CD4-positive, alpha-beta T cell (primary cell): ENCODE data around the gene TGFBI. TPM values are rescaled to one million over a fixed set of nuclear protein-coding genes. Genes with fewer than 3 reads are reported as not detected.

Experiments used
- ATAC-seq: fragments of 200-7000 bp; cut with Tn5 transposase; one replicate; pipeline ENCODE4 v1.10.0; 2022; ENCODE audit warnings: mild to moderate bottlenecking; ENCODE audit not compliant: poor library complexity
- CTCF ChIA-PET: fragments of 350-600 bp; sonication (Branson Sonifier 250); formaldehyde crosslinking; loops from one replicate; lab custom pipeline; 2021; ENCODE audit warnings: antibody characterized with exemption, inconsistent platforms; lab: Charles Lee
- POLR2A ChIA-PET: fragments of 350-600 bp; sonication (Branson Sonifier 250); formaldehyde crosslinking; loops from one replicate; lab custom pipeline; 2021; ENCODE audit warnings: antibody characterized with exemption, inconsistent platforms; lab: Charles Lee
- DNase-seq, 14 experiments: peaks; one replicate each; pipeline ENCODE4 v3.0.0-alpha.2; 2013 to 2020; ENCODE audit warnings: mixed read lengths in 2 of 14
- H3K27ac ChIP-seq, 2 donors: one replicate each; pipeline versions ENCODE4 v1.5.1 to v1.7.0; 2013; ENCODE audit warnings: low read length in 2 of 2, low read depth in 1 of 2, mild to moderate bottlenecking in 1 of 2
- H3K27me3 ChIP-seq, 2 experiments: 1 replicate in 1 of 2; 2 replicates in 1 of 2; pipeline versions ENCODE4 v1.6.1 to v1.7.0; 2013; ENCODE audit warnings: low read length in 2 of 2, control low read depth in 1 of 2, mild to moderate bottlenecking in 1 of 2, moderate library complexity in 1 of 2; ENCODE audit not compliant: insufficient read depth in 2 of 2, control insufficient read depth in 1 of 2
- H3K36me3 ChIP-seq: one replicate; pipeline ENCODE4 v1.6.1; 2013; ENCODE audit warnings: low read length, control low read depth; ENCODE audit not compliant: insufficient read depth
- H3K4me1 ChIP-seq: one replicate; pipeline ENCODE4 v1.6.1; 2013; ENCODE audit warnings: low read length, control low read depth; ENCODE audit not compliant: insufficient read depth
- H3K4me3 ChIP-seq: one replicate; pipeline ENCODE4 v1.5.1; 2013; ENCODE audit warnings: mild to moderate bottlenecking, low read length, moderate library complexity
- H3K9me3 ChIP-seq, 2 experiments: 1 replicate in 1 of 2; 2 replicates in 1 of 2; pipeline versions ENCODE4 v1.6.1 to v1.7.0; 2013; ENCODE audit warnings: low read length in 2 of 2, mild to moderate bottlenecking in 2 of 2, control low read depth in 1 of 2, moderate library complexity in 1 of 2; ENCODE audit not compliant: control insufficient read depth in 1 of 2, insufficient read depth in 1 of 2
- H3K27ac Mint-ChIP-seq: one replicate; pipeline ENCODE4 v1.8.0; 2020; ENCODE audit warnings: mixed read lengths
- H3K27me3 Mint-ChIP-seq: one replicate; pipeline ENCODE4 v1.8.0; 2021; ENCODE audit warnings: mixed read lengths
- H3K36me3 Mint-ChIP-seq: one replicate; pipeline ENCODE4 v1.8.0; 2021; ENCODE audit warnings: low read depth, mixed read lengths
- H3K4me1 Mint-ChIP-seq: one replicate; pipeline ENCODE4 v1.8.0; 2021; ENCODE audit warnings: low read depth, mixed read lengths
- H3K4me3 Mint-ChIP-seq: one replicate; pipeline ENCODE4 v1.8.0; 2020; ENCODE audit warnings: mild to moderate bottlenecking, mixed read lengths
- H3K9me3 Mint-ChIP-seq: one replicate; pipeline ENCODE4 v1.8.0; 2020; ENCODE audit warnings: mixed read lengths
- CTCF ChIP-seq: fragments of 200-600 bp; IDR thresholded peaks from one replicate; pipeline ENCODE4 v1.8.0; 2022; ENCODE audit warnings: antibody characterized with exemption, mild to moderate bottlenecking
- intact Hi-C, 2 experiments: fragments of 100-400 bp; cut with DNase I in 1 of 2; cut with micrococcal nuclease in 1 of 2; formaldehyde crosslinking; loops; one replicate each; pipeline versions ENCODE4 v1.15.1 to v1.9.0; 2023 to 2025; cut with DNase I, micrococcal nuclease
- total RNA-seq, 174 experiments: library from RNA in 2 of 174; stranded (reverse) in 2 of 174; gene quantifications; one replicate each; pipeline ENCODE4 v1.2.3 and lab custom pipeline; 2021 to 2026

TGFBI gene
- total RNA-seq, 2 experiments from 2014 or later: 4.8 to 5.9 TPM

- no peak for ATAC-seq
- peaks cover 18% of the 10 kb centered on the region for H3K27me3 Mint-ChIP-seq
- no peaks in the 10 kb centered on the region for H3K4me1 Mint-ChIP-seq
- no peak overlapping the region for H3K27ac Mint-ChIP-seq
- H3K9me3 Mint-ChIP-seq: no peaks in the 10 kb centered on the region
- no peak overlapping the region for H3K4me3 Mint-ChIP-seq
- POLR2A ChIA-PET: no interaction called here
- CTCF ChIA-PET: no interaction called here
- H3K36me3 Mint-ChIP-seq: no peaks in the 10 kb centered on the region
- H3K9me3 ChIP-seq: no peaks in the 10 kb centered on the region
- DNase-seq: no peak
- H3K4me3 ChIP-seq: no peak overlapping the region
- intact Hi-C loops: no loop called here
- no peak overlapping the region for H3K27ac ChIP-seq
- TF ChIP-seq CTCF: no peak
- no peaks in the 10 kb centered on the region for H3K4me1 ChIP-seq
- no peaks in the 10 kb centered on the region for H3K36me3 ChIP-seq
- H3K27me3 ChIP-seq: peaks cover 0 to 12% of the 10 kb centered on the region in 2 experiments
Measured at GRCh38 chr5:136098176-136098575, 69.4 kb downstream of the TGFBI start.

DNA sequence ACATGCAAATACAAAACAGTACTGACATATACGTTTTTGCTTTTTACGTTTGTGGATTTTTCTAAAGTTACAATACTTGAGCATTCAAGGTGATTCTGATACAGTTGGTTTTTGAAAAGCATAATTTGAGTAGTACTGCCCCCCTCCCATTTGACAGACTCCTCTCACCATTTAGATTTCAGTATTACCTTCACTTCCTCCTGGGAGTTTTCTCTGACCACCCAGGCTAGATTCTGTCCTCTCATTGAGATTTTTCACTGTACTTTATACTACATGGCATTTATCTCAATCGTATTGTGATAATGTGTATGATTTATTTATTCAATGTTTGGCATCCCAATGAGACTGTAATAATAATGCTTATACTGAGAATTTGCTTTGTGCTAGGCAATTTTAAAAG, 71.1 kb downstream of the TGFBI start:
- no peak overlapping the region for H3K27ac Mint-ChIP-seq
- H3K9me3 ChIP-seq: no peaks in the 10 kb centered on the region
- no peak for DNase-seq
- peaks cover 12% of the 10 kb centered on the region for H3K27me3 Mint-ChIP-seq
- peaks cover 0 to 8% of the 10 kb centered on the region in 2 experiments for H3K27me3 ChIP-seq
- intact Hi-C loops: no loop called here
- H3K36me3 ChIP-seq: no peaks in the 10 kb centered on the region
- H3K27ac ChIP-seq: no peak overlapping the region
- no peaks in the 10 kb centered on the region for H3K36me3 Mint-ChIP-seq
- no peaks in the 10 kb centered on the region for H3K9me3 Mint-ChIP-seq
- H3K4me3 ChIP-seq: no peak overlapping the region
- ChIA-PET CTCF (no interaction called here), POLR2A (no interaction called here)
- no peaks in the 10 kb centered on the region for H3K4me1 ChIP-seq
- ATAC-seq: no peak
- no peak for TF ChIP-seq CTCF
- no peaks in the 10 kb centered on the region for H3K4me1 Mint-ChIP-seq
- H3K4me3 Mint-ChIP-seq: no peak overlapping the region

- no peaks in the 10 kb centered on the region for H3K4me1 ChIP-seq
Measured at GRCh38 chr5:136101884-136102283, 73.1 kb downstream of the TGFBI start.

More at GRCh38 chr5:136101884-136102283, 73.1 kb downstream of the TGFBI start:
- Histone ChIP-seq H3K4me3 (no peak overlapping the region), H3K27me3 (peaks cover 0 to 4% of the 10 kb centered on the region in 2 experiments), H3K9me3 (no peaks in the 10 kb centered on the region), H3K27ac (no peak overlapping the region), H3K36me3 (no peaks in the 10 kb centered on the region)
- ChIA-PET POLR2A (no interaction called here), CTCF (no interaction called here)
- ATAC-seq (no peak), DNase-seq (no peak)
- no peaks in the 10 kb centered on the region for H3K36me3 Mint-ChIP-seq
- H3K27ac Mint-ChIP-seq: no peak overlapping the region
- no peak overlapping the region for H3K4me3 Mint-ChIP-seq
- intact Hi-C loops: no loop called here
- H3K4me1 Mint-ChIP-seq: no peaks in the 10 kb centered on the region
- TF ChIP-seq CTCF: no peak
- no peaks in the 10 kb centered on the region for H3K9me3 Mint-ChIP-seq
- no peaks in the 10 kb centered on the region for H3K27me3 Mint-ChIP-seq
